ENCODE data around the gene PLEKHG4. TPM values are rescaled to one million over a fixed set of nuclear protein-coding genes. Genes with fewer than 3 reads are reported as not detected.

The PLEKHG4 gene
- polyA plus RNA-seq, 1 experiment = 25.2 TPM

- CTCF ChIA-PET = no interaction called here
- Histone ChIP-seq H3K4me3 (ENCODE audit: low read depth, low read length) (no peak overlapping the region), H3K27me3 (ENCODE audit: control insufficient read depth, insufficient read depth, low read length) (no peaks in the 10 kb centered on the region), H3K36me3 (ENCODE audit: control insufficient read depth, insufficient read depth, low read length) (no peaks in the 10 kb centered on the region)
- DNase-seq (ENCODE audit: low read depth) = no peak
- no peak for TF ChIP-seq CTCF (IDR thresholded peaks at IDR 0.05; ENCODE audit: insufficient read depth, low read depth, low read length)
- POLR2A ChIA-PET = no interaction called here
These were observed 19.9 kb downstream of the PLEKHG4 start for GRCh38 chr16:67299269-67299668.

- ChIA-PET POLR2A (no interaction called here), CTCF (interaction anchor here (1.3 to 2.4 kb wide), 2 partner anchors 25 to 127 kb away, joined by 4 to 10 read pairs; partner anchors contain the start of genes KCTD19 and LRRC36)
- H3K36me3 ChIP-seq (ENCODE audit: control insufficient read depth, insufficient read depth, low read length) = no peaks in the 10 kb centered on the region
- no peak for DNase-seq (ENCODE audit: low read depth)
- no peaks in the 10 kb centered on the region for H3K27me3 ChIP-seq (ENCODE audit: control insufficient read depth, insufficient read depth, low read length)
- no peak for TF ChIP-seq CTCF (IDR thresholded peaks at IDR 0.05; ENCODE audit: insufficient read depth, low read depth, low read length)
- H3K4me3 ChIP-seq (ENCODE audit: low read depth, low read length) = no peak overlapping the region
These were observed 21.9 kb downstream of the PLEKHG4 start for GRCh38 chr16:67301080-67301782.

- TF ChIP-seq CTCF (IDR thresholded peaks at IDR 0.05; ENCODE audit: insufficient read depth, low read depth, low read length) = no peak
- ChIA-PET POLR2A (no interaction called here), CTCF (interaction anchor here (1.3 to 2.4 kb wide), 2 partner anchors 24 to 126 kb away, joined by 4 to 10 read pairs; partner anchors contain the start of genes KCTD19 and LRRC36)
- Histone ChIP-seq H3K4me3 (ENCODE audit: low read depth, low read length) (no peak overlapping the region), H3K27me3 (ENCODE audit: control insufficient read depth, insufficient read depth, low read length) (no peaks in the 10 kb centered on the region), H3K36me3 (ENCODE audit: control insufficient read depth, insufficient read depth, low read length) (no peaks in the 10 kb centered on the region)
- DNase-seq (ENCODE audit: low read depth) = no peak
These were observed 22.7 kb downstream of the PLEKHG4 start for GRCh38 chr16:67302076-67302475.

- Histone ChIP-seq H3K27me3 (ENCODE audit: control insufficient read depth, insufficient read depth, low read length) (no peaks in the 10 kb centered on the region), H3K36me3 (ENCODE audit: control insufficient read depth, insufficient read depth, low read length) (no peaks in the 10 kb centered on the region), H3K4me3 (ENCODE audit: low read depth, low read length) (no peak overlapping the region)
- ChIA-PET CTCF (interaction anchor here (2.4 kb wide), 1 partner anchor 23 kb away, joined by 10 read pairs; the partner anchor contains the start of genes KCTD19 and LRRC36), POLR2A (no interaction called here)
- no peak for TF ChIP-seq CTCF (IDR thresholded peaks at IDR 0.05; ENCODE audit: insufficient read depth, low read depth, low read length)
- no peak for DNase-seq (ENCODE audit: low read depth)
These were observed 23.6 kb downstream of the PLEKHG4 start for GRCh38 chr16:67302970-67303369.

GRCh38 chr16:67304020-67304419 is 24.7 kb downstream of the PLEKHG4 start:
- CTCF ChIA-PET = interaction anchor here (0.7 kb wide), 1 partner anchor 18 kb away, joined by 3 read pairs; no protein-coding TSS in a partner anchor

More at GRCh38 chr16:67304020-67304419, 24.7 kb downstream of the PLEKHG4 start:
- Histone ChIP-seq H3K36me3 (ENCODE audit: control insufficient read depth, insufficient read depth, low read length) (no peaks in the 10 kb centered on the region), H3K4me3 (ENCODE audit: low read depth, low read length) (no peak overlapping the region), H3K27me3 (ENCODE audit: control insufficient read depth, insufficient read depth, low read length) (no peaks in the 10 kb centered on the region)
- TF ChIP-seq CTCF (IDR thresholded peaks at IDR 0.05; ENCODE audit: insufficient read depth, low read depth, low read length) = no peak
- no peak for DNase-seq (ENCODE audit: low read depth)
- POLR2A ChIA-PET = no interaction called here

Data from BJ (cell line).